Activated CD4-positive, alpha-beta T cell treated with anti-CD3 and anti-CD28 coated beads, Interleukin-2, amount 50 U/mL, for 48 hours (primary cell): Measurements from ENCODE around the gene TBC1D5.
"Not testable (repeated sequence)": the region's sequence is repeated elsewhere in the genome, so short reads cannot be mapped to it uniquely, and the experiment has no call there.

Experiments used
- DNase-seq, 2 experiments: peaks; one replicate each; pipeline ENCODE4 v3.0.0-alpha.2; 2020

Gene TBC1D5

DNA sequence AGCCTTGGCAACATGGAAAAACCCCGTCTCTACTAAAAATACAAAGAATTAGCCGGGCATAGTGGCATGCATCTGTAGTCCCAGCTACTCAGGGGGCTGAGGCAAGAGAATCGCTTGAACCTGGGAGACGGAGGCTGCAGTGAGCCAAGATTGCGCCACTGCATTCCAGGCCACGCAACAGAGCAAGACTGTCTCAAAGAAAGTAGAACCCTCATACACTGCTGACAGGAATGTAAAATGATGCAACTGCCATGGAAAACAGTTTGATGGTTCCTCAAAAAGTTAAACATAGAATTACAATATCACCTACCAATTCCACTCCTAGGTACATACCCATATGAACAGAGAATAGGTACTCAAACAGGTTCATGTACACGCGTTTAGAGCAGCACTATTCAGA is 158.9 kb downstream of the TBC1D5 start:
- no peak for DNase-seq

DNA sequence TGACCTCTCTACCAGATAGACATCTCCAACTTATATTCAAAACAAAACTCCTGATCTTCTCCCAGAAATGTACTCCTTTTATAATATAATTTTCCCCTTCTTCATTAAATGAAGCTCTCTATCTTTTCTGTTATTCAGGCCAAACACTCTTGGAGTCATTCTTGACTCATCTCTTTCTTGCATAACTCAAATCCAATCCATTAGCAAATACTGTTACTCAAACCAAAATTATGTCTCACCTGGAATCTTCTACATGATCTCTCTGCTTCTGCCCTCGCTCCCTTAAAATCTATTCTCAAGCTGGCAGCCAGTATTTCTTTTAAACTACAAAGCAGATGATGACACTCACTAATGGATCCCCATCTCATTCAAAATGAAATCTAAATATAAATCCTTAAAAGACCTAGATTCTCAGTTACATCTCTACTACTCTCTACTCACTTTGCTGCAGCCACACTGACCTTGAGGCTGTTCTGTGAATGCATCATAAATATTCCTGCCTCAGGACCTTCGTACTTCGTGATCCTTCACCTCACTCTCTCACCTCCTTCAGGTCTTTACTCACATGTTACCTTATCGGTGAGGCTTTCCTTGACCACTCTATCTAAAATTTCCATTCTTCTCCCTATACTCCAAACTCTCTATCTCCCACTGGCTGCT is 160.9 kb downstream of the TBC1D5 start:
- DNase-seq, result no peak

DNA sequence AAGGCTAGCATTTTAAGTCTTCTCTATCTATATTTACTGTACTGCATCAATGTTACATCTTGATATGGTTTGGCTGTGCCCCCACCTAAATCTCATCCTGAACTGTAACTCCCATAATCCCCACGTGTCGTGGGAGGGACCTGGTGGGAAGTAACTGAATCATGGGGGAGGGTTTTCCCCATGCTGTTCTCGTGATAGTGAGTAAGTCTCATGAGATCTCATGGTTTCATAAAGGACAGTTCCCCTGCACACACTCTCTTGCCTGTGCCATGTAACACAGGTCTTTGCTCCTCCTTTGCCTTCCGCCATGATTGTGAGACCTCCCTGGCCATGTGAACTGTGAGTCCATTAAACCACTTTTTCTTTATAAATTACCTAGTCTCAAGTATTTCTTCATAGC is 161.5 kb downstream of the TBC1D5 start:
- peak in 1 of 2 experiments; percentile 8 for DNase-seq

DNA sequence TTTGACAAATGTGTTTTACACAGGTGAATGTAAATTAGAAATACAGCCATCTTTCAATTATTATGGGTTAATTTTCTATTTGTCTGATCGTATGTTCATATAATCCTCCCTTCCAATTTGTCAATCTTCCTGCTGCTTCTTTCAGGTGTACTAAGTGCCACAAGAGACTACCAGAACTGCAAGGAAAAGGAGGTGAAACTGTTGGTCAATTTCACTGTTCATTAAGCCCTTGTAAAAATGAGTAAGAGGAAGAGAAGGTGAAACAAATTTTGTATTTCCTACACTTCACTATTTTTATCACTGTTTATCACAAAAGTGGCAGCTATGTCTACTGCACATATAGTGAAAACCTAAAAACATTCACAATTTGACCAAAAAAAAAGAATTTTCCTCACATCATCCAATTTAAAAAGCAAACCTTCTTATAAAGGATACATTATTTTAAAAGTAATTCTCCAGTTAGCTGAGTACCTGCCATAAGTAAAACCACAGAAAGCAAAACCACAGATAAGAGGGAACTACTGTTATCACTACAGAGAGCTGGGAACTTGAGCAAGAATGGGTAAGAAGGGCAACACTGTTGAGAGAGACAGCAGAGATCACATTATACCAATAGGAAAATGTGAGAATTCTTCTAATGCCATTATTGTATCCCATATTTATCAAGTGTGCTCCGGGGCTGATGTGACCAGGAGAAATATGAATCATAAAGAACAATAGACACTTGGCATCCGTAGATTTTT is 163.0 kb downstream of the TBC1D5 start:
- no peak for DNase-seq

DNA sequence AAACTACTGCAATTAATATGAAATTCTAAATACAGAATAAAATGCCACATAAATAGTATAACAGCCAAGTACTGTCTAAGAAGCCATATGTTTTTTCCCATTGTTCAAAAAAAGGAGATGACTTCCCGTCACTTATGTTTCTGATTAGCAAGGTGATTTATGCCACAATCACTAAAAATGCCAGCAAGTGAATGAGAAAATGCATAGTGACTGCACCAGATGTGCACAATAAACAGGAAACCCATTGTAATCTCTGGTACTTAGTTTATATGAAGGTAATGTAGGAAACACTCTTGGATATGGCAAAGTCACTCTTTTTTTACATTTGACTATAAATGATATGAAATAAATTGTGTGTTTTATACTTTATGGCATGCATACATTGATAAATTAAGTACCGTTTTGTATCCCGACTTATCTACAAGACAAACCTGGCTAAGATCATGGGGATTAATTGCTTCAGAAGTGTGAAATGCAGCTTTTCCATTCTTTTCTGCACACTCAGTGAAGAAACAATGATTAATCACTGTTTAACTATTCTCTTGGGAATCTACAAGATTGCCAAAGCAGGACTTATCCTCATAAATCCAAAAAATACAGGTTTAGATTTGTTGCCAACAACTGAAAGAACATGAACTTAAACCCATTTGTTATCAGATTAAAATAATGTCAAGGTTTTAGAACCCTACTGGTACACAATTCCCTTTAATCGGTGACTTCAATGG is 164.5 kb downstream of the TBC1D5 start:
- no peak for DNase-seq

DNA sequence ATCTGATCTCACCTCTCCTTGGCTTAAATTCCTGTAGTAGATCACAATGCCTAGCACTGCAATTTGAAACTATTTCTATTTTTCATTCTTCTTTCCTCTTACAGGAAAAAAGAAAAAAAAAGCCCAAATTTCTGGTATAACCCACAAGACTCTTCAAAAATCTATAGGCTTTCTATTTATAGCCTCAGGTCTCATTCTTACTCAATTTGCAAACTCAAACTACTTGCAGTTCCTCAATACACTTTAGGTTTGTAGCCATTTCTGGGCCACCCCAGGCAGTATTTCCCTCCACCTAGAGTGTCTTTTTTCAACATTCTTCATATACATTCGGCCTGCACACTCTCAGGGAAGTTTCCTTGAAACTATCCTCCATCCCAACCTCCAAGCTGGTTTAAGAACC is 169.0 kb downstream of the TBC1D5 start:
- no peak for DNase-seq

DNA sequence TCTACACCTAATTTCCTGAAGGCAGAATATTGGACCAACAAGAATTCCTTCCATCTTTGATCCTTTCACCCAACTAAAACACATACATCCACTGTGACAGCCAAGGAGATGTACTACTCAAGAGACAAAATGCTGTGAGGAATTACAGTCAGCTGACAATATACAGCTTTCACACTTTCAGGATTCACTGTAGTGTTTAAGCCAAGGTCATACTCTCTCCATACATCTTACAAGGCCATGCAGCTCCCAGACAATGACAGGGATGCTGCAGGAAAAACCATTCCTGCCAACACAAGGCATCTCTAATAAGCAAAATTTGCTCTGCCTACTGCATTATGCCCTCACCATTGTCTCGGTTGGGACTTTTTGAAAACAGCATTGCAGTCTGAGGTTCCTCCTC is 170.7 kb downstream of the TBC1D5 start:
- DNase-seq, result no peak

DNA sequence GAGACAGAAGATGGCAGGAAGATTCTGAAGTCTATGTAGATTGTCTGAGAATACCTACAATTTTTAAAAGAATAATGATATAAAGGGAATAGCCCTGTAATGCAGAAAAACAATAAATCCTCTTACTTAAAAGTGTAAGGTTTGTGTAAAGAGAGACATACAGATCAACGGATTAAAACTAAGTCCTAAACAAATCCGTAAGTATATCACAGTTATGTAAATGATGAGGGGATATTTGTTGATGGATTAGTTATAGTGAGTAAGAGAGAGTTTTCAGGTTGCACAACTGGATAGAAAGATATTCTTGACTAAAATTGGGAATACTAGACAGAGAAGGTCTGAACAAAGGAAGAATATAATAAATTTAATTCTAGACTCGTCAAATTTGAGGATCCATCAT is 179.6 kb downstream of the TBC1D5 start:
- no peak for DNase-seq

DNA sequence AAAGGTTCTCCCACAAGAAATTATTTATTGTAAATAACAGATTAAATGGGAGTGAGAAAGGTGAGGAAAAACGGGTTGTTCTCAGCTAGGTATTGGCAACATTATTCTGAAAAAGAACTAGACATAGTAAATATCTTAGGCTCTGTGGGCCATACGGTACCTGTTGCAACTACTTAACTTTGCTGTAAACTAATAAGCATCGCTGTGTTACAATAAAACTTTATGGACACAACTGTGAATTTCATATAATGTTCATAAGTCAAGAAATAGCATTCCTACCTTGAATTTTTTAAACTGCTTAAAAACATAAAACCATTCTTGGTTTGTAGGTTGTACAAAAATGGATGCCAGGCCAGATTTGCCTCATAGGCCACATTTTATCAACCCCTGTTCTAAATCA is 183.9 kb downstream of the TBC1D5 start:
- no peak for DNase-seq

DNA sequence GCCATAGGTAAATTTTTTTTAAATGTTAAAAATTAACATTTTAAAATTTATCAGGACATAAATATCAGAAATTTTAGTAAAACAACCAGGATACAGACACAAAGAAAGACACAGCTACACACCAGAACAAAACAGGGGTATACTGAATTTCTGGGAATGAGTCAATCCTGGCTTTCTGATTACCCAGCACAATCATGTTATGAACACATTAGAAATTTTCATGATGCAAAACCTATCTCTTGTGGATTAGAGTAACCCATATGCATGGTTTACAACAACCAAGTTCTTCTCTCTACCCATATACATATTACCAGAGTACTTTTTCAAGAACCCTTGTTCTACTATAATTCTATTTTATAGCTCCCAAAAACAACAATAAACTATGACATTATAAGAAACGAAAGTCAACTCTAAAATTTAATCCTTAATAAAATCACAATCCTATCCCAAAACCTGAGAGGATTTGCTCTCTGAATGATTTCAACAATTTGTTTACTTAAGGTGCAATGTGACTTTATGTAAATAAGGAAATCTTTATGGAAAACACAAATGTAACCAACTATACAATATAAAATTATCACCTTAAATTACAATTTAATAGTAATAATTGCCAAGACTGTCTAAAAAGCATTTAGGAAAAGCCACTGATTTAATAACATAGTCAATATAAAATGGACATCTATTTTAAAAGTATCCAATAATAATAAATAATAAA is 184.5 kb downstream of the TBC1D5 start:
- no peak for DNase-seq

DNA sequence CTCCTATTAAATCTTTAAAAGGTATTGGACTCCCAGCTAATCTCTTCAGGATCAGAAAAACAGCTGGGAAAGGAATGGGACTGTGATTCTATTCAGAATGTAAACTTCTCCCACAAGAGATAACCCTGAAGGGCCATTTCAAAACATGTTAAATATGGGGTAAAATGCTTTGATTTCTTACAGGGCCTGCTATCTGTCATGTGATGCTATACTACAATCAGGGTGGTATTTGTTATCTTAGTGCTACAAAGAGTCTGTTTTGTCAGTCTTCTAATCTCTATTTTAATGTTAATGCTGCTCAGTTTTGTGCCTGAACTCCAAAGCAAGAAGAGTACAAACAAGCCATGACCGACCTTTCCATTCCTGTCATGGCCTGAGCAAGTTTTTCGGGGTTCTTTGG is 186.9 kb downstream of the TBC1D5 start:
- DNase-seq, result no peak

DNA sequence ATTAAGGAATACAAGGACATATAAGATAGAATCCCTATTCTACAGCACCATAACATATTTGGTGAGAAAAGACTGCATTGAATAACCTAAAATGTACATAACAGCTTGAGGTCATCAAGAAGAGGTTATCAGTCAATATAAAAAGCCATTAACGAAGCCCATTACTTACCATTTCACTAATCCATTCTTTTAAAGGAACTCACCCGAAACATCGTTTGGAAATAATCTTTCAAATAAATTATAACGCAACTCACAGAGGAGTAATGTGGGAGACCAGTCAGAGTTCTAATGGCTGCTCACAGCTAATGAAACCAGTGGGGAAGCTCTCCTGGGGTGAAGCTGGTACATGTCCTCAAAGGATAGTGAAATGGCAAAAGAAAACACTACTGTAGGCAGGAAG is 188.4 kb downstream of the TBC1D5 start:
- DNase-seq, result no peak

DNA sequence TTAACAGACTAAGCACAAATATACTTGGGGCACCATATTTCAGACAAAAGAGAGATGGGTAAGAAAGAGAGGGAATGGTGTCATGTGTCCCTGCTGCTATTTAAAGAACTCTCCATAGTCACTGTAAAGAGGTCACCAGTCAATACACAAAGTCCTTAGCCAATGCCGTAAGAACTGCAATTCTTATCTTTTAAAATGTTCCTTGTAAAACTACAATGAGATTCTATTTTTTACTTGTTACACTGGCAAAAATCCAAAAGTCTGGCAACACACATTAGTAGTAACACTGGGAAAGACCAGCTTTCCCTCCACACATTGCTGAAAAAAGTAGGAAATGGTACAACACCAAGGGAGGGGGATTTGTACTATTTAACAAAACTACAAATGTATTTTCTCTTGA is 189.4 kb downstream of the TBC1D5 start:
- no peak for DNase-seq

DNA sequence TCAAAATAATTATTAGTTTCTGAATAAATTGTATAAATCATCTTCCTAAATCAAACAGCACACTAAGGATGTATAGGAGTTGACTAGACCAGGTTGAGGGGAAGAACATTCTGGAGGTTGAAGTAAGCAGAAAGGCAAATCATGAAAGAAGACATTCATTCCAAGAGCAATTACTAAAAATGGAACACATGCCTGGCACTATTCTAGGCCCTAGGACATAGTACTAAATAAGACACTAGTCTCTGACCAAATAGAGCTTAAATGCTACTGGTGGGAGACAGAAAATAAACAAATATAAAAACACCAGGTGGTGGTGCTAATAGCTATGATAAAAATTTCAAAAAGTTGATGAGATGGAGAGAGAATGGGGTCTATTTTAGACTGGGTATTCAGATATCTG is 190.1 kb downstream of the TBC1D5 start:
- no peak for DNase-seq

DNA sequence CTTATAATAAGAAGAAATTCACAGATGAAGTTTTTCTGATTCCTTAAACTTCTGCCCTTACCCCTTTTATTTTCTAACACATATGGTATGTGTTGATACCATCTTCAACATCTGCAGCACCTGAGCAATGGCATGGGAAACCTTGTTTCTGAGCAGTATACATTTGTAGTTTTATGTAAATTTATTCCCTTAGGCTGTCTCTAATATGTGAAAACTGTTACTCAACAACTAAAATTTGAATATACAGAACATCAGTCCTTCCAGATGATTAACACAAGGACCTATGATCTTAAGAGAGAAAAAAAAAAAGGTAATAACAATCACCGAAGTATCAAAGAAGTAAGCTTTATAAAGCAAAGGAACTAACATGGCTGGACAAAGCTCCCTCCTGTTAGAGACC is 190.5 kb downstream of the TBC1D5 start:
- DNase-seq, result no peak

DNA sequence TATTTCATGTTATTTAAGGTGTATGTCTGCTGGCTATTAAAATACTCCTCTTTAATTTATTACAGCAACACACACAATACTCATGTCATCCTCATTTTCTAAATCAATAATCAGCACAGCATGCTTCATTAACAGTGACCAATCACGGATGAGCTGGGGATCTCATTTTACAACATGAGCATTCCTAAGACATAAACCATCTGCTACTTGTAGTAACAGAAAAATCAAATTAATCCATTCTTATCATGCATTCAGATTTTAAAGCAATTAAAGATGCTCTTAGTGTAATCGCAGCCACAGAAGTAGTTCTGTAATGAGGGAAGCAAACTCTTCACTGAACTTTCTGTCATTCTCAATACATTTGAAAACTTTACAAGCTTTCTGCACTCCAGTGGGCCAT is 191.1 kb downstream of the TBC1D5 start:
- no peak for DNase-seq

DNA sequence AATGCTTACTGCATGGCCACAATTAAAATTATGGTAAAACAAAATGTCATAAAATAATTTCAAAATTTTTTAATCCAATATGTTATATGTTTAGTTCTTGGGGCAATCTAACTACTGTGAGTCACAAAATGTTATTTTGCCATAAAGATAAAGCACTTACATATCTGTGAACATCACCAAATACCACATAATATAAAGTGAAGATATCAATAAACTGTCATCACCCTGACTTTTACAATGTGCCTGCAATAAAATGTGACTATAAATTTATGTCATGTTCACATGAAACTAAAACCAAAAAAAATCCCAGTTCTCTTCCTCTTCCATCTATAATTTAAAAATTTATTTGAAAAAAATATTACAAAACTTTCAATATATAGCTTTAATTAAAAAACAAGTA is 191.8 kb downstream of the TBC1D5 start:
- DNase-seq, result no peak

DNA sequence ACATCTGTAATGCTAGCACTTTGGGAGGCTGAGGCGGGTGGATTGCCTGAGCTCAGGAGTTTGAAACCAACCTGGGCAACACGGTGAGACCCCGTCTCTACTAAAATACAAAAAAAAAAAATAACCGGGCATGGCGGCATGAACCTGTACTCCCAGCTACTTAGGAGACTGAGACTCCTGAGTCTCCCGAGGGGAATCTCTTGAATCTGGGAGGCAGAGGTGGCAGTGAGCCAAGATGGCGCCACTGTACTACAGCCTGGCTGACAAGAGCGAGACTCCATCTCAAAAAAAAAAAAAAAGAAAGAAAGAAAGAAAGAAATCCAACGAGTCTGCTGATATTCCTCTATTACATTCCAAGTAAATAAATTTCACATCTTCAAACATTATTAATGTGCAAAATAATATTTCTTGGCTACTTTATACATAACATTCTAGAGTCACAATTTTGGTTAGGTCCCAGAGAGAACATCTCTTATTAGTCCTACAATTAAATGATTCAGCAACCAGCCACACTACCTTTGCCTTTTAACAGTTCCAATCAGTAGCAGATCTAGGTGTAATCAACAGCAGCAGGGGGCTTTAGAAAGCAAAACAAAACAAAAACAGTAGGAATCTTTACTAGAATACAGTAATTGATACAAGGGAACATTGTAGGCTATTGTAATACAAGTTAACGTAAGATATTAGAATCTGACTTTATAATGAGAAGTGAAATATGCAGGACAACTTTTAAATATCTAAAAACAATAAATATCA is 195.8 kb downstream of the TBC1D5 start:
- no peak for DNase-seq

DNA sequence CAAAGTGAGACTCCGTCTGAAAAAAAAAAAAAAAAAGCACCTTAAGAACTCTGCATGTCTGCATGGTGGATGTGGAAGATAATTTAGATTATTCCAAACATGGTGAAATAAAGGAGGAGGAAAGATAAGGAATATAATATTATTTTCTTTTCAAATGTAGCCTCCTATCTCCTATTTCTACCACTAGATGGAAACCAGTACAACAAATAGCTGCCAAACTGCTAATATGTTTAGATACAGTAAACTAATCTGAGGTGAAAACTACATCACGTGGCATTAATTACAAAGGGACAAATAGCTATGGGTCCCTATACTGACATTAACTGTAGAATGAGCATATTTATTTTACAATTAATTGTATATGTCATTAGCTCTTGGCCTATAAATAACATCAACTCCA is 197.8 kb downstream of the TBC1D5 start:
- DNase-seq, result no peak

DNA sequence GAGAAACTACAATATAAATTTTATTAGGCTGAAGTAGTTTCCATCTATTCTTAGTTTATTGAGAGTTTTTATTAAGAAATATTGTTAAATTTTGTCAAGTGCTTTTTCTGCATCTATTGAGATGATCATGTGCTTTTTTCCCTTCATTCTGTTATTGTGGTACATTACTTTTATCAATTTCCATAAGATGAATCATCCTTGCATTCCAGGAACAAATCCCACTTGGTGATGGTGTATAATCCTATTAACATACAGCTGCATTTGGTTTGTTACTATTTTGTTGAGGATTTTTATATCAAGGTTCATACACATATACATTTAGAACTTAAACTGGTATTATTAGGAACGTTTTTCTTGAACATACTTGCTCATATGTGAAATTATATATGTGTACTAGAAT is 199.8 kb downstream of the TBC1D5 start:
- no peak for DNase-seq

DNA sequence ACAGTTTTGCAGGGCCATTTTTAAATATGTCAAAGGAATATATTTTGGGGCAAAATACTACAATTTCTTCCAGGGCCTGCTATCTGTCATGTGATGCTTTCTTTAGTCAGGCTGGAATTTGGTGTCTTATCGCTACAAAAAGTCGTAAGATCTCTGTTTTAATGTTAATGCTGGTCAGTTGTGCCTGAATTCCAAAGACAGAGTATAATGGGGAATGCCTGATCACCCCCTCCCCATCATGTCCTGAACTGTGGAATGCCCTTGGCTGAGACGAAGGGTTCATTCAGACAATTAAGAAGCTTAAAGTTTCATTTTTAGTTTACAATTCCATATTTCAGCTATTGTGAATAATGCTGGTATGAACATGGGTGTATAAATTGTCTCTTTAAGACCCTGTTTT is 203.0 kb downstream of the TBC1D5 start:
- no peak for DNase-seq

DNA sequence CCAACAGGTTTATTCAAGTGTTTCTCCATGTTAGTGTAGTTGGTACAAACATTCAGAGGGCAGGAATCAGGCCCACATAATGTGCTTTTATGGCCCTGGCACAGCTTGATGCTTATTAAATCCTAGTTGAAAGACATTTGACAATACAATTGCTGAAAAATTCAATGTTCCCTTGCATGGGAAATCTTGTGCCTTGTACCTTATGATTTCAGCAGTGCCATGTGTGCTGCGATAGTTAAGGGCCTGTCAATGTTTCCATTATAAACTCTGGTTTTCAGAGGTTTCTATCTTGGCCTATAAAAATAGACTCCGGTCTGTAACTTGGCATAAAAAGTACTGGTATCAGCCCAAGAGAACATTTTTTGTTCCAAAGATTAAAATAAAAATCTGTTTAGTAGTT is 207.2 kb downstream of the TBC1D5 start:
- no peak for DNase-seq

DNA sequence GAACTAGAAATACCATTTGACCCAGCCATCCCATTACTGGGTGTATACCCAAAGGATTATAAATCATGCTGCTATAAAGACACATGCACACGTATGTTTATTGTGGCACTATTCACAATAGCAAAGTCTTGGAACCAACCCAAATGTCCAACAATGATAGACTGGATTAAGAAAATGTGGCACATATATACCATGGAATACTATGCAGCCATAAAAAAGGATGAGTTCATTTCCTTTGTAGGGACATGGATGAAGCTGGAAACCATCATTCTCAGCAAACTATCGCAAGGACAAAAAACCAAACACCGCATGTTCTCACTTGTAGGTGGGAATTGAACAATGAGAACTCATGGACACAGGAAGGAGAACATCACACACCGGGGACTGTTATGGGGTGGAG is 210.0 kb downstream of the TBC1D5 start:
- DNase-seq, result not testable (repeated sequence)
